NCI-H1436 (cell line): ENCODE results near the gene HDAC1.

ENCODE experiments used
- DNase-seq: peaks from one replicate; lab custom pipeline; 2025; lab: John Stamatoyannopoulos, UW

HDAC1 gene

DNA sequence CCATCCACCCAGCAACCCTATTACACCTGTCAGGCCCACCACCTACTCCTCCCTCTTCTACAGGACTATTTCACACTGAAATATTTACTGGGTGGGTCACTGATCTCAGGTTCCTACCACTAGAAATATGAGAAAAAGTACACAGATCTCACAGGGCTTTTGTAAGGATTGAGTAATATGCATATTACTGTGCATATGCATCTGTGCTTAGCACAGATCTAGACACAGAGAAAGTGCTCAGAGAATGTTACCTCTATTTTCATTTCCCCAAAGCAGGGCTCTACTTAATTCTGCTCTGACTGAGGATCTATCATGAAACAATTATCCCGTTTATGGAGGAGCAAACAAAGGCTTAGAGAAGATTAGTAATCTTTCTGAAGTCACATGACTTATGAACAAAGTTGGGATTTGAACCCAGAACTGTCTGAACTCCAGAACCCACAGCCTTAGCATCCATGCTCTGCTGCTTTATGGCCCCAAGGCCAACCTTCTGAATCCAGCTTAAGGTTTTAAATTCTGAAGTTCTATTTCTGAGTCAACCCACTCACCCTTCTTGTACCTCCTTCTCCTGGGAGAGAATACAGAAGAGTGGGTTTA is 82.2 kb downstream of the HDAC1 start:
- DNase-seq, result no peak

- DNase-seq, result no peak
Measured at GRCh38 chr1:32376199-32376598, 84.3 kb downstream of the HDAC1 start.

DNA sequence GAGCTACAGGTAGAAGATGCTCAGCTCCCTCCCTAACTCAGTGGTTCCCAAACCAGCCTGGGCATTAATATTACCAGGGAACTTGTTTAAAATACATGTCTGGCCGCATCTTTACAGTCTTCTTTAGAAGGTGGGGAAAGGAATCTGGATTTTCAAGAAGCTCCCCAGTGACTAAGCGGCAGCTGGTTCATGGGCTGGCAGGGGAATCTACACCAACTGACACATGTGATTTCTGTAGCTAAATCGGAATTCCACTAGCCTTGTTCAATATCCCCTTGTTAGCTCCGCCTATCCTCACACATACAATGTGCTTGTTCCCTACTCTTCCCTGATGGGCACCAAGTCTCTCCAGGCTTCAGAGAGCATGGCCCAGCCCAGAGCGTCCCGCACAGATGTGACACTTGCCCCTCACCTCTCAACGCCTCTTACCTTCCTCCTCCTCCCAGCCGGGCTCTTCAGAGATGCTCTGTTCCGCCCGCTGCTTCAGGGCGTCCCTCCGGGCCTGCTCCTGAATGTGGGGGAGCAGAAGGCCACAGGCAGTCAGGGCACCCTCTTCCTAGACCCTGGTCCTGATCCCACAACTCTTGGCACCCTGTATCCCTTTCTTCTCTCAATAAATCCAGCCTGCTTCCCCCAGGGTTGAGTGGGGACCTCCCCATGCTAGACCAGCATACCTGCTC is 85.8 kb downstream of the HDAC1 start:
- DNase-seq, result no peak

- no peak for DNase-seq
Measured at GRCh38 chr1:32380057-32380456, 88.2 kb downstream of the HDAC1 start.
